Keratinocyte (primary cell): ENCODE results near the gene FA2H.

Experiments
- CTCF ChIP-seq, 3 experiments: IDR thresholded peaks in 1 of 3; conservative IDR thresholded peaks in 1 of 3; optimal IDR thresholded peaks in 1 of 3; 2 replicates in 2 of 3; 3 replicates in 1 of 3; pipeline versions ENCODE3 to v1.5.1; 2011; ENCODE audit warnings: low read length in 3 of 3, mild to moderate bottlenecking in 3 of 3, moderate library complexity in 2 of 3, control low read depth in 1 of 3, inconsistent platforms in 1 of 3; ENCODE audit not compliant: insufficient read depth in 2 of 3; ENCODE audit errors: extremely low read depth in 1 of 3
- EZH2 ChIP-seq: IDR thresholded peaks from one replicate; pipeline ENCODE4 v1.6.1; 2012; ENCODE audit warnings: inconsistent platforms, mild to moderate bottlenecking, low read length, moderate library complexity

GRCh38 chr16:74758801-74759200 lies 15.8 kb downstream of the FA2H start:
- TF ChIP-seq CTCF (optimal IDR thresholded peaks at IDR 0.05 in 1 of 3, IDR thresholded peaks at IDR 0.05 in 1 of 3, conservative IDR thresholded peaks at IDR 0.05 in 1 of 3; ENCODE audit: extremely low read depth in 1 of 3, insufficient read depth in 2 of 3, low read length in 3 of 3) (no peak), EZH2 (no peak)
